Measurements from ENCODE around the gene MAP4K2. TPM values are rescaled to one million over a fixed set of nuclear protein-coding genes. Genes with fewer than 3 reads are reported as not detected.

The MAP4K2 gene
- total RNA-seq, 2 experiments from 2014 or later, result 83.3 to 85.8 TPM

GRCh38 chr11:64755681-64756361, 47.2 kb downstream of the MAP4K2 start:
- peaks cover 1% of the 10 kb centered on the region for H3K36me3 Mint-ChIP-seq
- POLR2A ChIA-PET, result no interaction called here
- no peaks in the 10 kb centered on the region for H3K27me3 Mint-ChIP-seq
- no peak overlapping the region for H3K27ac Mint-ChIP-seq
- no peaks in the 10 kb centered on the region for H3K9me3 Mint-ChIP-seq
- CTCF ChIA-PET, result interaction anchor here (1.3 kb wide), 1 partner anchor 13 kb away, joined by 5 read pairs; no protein-coding TSS in a partner anchor
- intact Hi-C loops (cut with micrococcal nuclease), result no loop called here
- no peak overlapping the region for H3K4me3 Mint-ChIP-seq
- H3K4me1 Mint-ChIP-seq (ENCODE audit: low read depth), result peaks cover 5% of the 10 kb centered on the region
- DNase-seq, result no peak

DNA sequence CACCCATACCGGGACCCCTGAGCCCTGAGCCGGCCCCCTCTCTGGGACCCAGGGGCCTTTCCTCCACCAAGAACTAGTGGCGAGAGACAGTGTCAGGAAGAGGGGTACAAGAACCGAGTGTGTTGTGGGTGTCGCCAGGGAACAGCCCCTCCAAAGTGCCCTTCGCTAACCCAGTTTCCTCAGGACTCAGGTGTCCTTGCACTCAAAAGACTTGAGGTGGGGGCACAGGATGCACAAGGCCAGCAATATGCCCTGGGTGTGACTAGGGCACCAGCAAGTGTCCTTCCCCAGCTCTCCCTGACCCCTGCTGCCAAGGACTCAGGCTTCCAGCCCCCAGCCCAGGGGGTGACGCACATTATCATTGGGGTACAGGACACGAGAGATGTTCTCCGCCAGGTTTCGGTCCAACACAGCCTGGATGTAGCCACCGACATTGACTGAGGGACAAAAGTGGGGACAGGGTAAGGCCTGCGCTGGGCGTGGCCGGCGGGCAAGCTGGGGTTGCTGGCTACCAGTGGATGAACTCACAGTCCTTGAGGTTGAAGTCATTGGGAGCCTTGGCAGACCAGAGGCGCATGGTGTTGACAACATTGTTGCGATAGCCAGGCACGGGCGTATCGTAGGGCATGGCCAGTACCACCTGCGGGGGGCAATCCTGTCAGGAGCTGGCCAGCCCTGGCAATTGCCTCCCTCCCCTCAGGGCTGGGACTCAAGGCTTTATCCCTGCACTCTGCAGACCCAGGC, 47.9 kb downstream of the MAP4K2 start:
- CTCF ChIA-PET, result interaction anchor here (1.0 to 1.3 kb wide), 2 partner anchors 11 to 12 kb away, joined by 3 to 5 read pairs; partner anchors contain the start of gene RASGRP2
- Mint-ChIP-seq H3K4me3 (no peak overlapping the region), H3K27me3 (no peaks in the 10 kb centered on the region), H3K36me3 (peaks cover 1% of the 10 kb centered on the region), H3K9me3 (no peaks in the 10 kb centered on the region), H3K4me1 (ENCODE audit: low read depth) (peaks cover 5% of the 10 kb centered on the region), H3K27ac (no peak overlapping the region)
- no peak for DNase-seq
- POLR2A ChIA-PET, result no interaction called here
- intact Hi-C loops (cut with micrococcal nuclease), result no loop called here

GRCh38 chr11:64754124-64754918, 48.7 kb downstream of the MAP4K2 start:
- Mint-ChIP-seq H3K27me3 (no peaks in the 10 kb centered on the region), H3K4me1 (ENCODE audit: low read depth) (peaks cover 5% of the 10 kb centered on the region), H3K36me3 (peaks cover 1% of the 10 kb centered on the region), H3K9me3 (no peaks in the 10 kb centered on the region), H3K4me3 (no peak overlapping the region), H3K27ac (no peak overlapping the region)
- no peak for DNase-seq
- POLR2A ChIA-PET, result no interaction called here
- CTCF ChIA-PET, result interaction anchor here (1.0 to 1.3 kb wide), 2 partner anchors 10 to 12 kb away, joined by 3 to 5 read pairs; partner anchors contain the start of gene RASGRP2
- intact Hi-C loops (cut with micrococcal nuclease), result no loop called here

GRCh38 chr11:64753380-64754123, 49.5 kb downstream of the MAP4K2 start:
- no peak for DNase-seq
- H3K4me3 Mint-ChIP-seq, result no peak overlapping the region
- peaks cover 5% of the 10 kb centered on the region for H3K4me1 Mint-ChIP-seq (ENCODE audit: low read depth)
- no peak overlapping the region for H3K27ac Mint-ChIP-seq
- ChIA-PET POLR2A (no interaction called here), CTCF (no interaction called here)
- H3K27me3 Mint-ChIP-seq, result no peaks in the 10 kb centered on the region
- intact Hi-C loops (cut with micrococcal nuclease), result no loop called here
- peaks cover 1% of the 10 kb centered on the region for H3K36me3 Mint-ChIP-seq
- H3K9me3 Mint-ChIP-seq, result no peaks in the 10 kb centered on the region

- POLR2A ChIA-PET, result interaction anchor here (0.8 kb wide), 1 partner anchor 11 kb away, joined by 3 read pairs; no protein-coding TSS in a partner anchor
- H3K36me3 Mint-ChIP-seq, result peaks cover 1% of the 10 kb centered on the region
- intact Hi-C loops (cut with micrococcal nuclease), result no loop called here
- no peaks in the 10 kb centered on the region for H3K9me3 Mint-ChIP-seq
- CTCF ChIA-PET, result no interaction called here
- H3K27me3 Mint-ChIP-seq, result no peaks in the 10 kb centered on the region
- no peak for DNase-seq
- no peak overlapping the region for H3K27ac Mint-ChIP-seq
- H3K4me3 Mint-ChIP-seq, result no peak overlapping the region
- peaks cover 5% of the 10 kb centered on the region for H3K4me1 Mint-ChIP-seq (ENCODE audit: low read depth)
These were observed 50.0 kb downstream of the MAP4K2 start for GRCh38 chr11:64753019-64753379.

GRCh38 chr11:64752175-64752970, 50.6 kb downstream of the MAP4K2 start:
- Mint-ChIP-seq H3K4me3 (no peak overlapping the region), H3K27me3 (no peaks in the 10 kb centered on the region), H3K27ac (no peak overlapping the region), H3K4me1 (ENCODE audit: low read depth) (peaks cover 5% of the 10 kb centered on the region), H3K36me3 (peaks cover 1% of the 10 kb centered on the region), H3K9me3 (no peaks in the 10 kb centered on the region)
- intact Hi-C loops (cut with micrococcal nuclease), result no loop called here
- POLR2A ChIA-PET, result interaction anchor here (0.8 kb wide), 1 partner anchor 12 kb away, joined by 3 read pairs; no protein-coding TSS in a partner anchor
- DNase-seq, result no peak
- CTCF ChIA-PET, result interaction anchor here (1.3 to 1.4 kb wide), 2 partner anchors 10 to 16 kb away, joined by 4 to 5 read pairs; no protein-coding TSS in a partner anchor

DNA sequence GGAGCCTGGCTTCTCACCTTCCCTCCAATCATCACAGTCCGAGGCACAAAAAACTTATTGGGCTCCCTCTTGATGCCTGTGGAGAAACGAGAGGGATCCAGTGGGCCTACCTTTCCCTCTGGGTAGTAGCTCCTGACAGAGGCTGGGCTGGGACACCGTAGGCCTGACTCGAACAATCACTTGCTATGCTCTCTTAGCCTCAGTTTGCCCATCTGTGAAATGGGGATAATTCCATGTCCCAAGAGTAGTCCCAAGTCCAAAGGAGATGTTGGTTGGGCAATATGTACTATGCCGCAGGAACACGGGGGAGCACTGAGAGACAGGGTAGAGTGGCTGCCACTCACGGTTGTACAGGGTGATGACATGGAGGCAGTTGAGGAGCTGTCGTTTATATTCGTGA, 51.4 kb downstream of the MAP4K2 start:
- no peaks in the 10 kb centered on the region for H3K27me3 Mint-ChIP-seq
- no peak overlapping the region for H3K4me3 Mint-ChIP-seq
- peaks cover 5% of the 10 kb centered on the region for H3K4me1 Mint-ChIP-seq (ENCODE audit: low read depth)
- H3K27ac Mint-ChIP-seq, result no peak overlapping the region
- intact Hi-C loops (cut with micrococcal nuclease), result no loop called here
- H3K36me3 Mint-ChIP-seq, result peaks cover 1% of the 10 kb centered on the region
- ChIA-PET CTCF (interaction anchor here (1.3 to 1.4 kb wide), 2 partner anchors 9 to 16 kb away, joined by 4 to 5 read pairs; no protein-coding TSS in a partner anchor), POLR2A (no interaction called here)
- no peak for DNase-seq
- H3K9me3 Mint-ChIP-seq, result no peaks in the 10 kb centered on the region

DNA sequence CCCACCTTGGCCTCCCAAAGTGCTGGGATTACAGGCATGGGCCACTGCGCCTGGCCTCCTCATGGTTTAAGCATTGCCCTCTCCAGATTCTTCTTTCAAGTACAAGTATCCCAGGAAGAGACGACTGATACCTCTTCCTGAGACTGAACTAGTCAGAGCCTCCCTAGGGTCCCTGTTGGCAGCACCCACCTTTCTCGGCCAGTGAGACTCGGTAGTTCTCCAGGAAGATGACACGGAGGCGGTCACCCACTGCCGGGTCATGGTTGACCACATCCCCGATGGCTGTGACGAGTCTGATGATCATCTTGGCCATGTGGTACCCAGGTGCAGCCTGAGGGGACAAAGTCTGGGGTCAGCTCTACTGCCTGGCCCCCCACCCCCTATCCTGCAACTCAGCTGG, 51.9 kb downstream of the MAP4K2 start:
- intact Hi-C loops (cut with micrococcal nuclease), result no loop called here
- no peak for DNase-seq
- Mint-ChIP-seq H3K27ac (no peak overlapping the region), H3K36me3 (peaks cover 1% of the 10 kb centered on the region), H3K27me3 (no peaks in the 10 kb centered on the region), H3K4me1 (ENCODE audit: low read depth) (peaks cover 5% of the 10 kb centered on the region), H3K4me3 (no peak overlapping the region), H3K9me3 (no peaks in the 10 kb centered on the region)
- ChIA-PET CTCF (interaction anchor here (1.3 to 1.4 kb wide), 2 partner anchors 9 to 17 kb away, joined by 4 to 5 read pairs; no protein-coding TSS in a partner anchor), POLR2A (no interaction called here)

DNA sequence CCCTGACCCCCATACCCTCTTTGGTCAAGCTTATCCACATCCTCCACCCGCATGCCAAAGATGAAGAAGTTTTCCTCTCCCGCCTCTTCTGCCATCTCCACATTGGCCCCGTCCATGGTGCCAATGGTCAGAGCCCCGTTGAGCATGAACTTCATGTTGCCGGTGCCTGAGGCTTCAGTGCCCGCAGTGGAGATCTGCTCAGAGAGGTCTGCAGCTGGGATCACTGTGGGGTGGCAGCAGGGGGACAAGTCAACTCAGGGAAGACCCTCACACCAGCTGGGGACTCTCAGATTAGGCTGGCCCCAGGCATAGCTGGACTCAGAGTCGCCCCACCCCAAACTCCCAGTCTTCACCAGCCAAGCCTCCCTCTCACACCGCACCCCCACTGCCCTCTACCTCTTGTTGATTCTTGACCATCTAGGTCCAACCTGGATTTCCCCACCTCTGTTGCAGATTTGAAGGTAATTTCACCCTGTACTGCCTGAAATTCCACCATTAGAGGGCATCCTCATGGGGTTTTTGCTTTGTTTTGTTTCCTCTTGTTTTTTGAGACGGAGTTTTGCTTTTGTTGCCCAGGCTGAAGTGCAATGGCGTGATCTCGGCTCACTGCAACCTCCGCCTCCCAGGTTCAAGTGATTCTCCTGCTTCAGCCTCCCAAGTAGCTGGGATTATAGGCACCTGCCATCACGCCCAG, 52.5 kb downstream of the MAP4K2 start:
- peaks cover 8% of the 10 kb centered on the region for H3K4me1 Mint-ChIP-seq (ENCODE audit: low read depth)
- no peak for DNase-seq
- H3K4me3 Mint-ChIP-seq, result no peak overlapping the region
- POLR2A ChIA-PET, result no interaction called here
- H3K27me3 Mint-ChIP-seq, result no peaks in the 10 kb centered on the region
- no peak overlapping the region for H3K27ac Mint-ChIP-seq
- CTCF ChIA-PET, result no interaction called here
- no peaks in the 10 kb centered on the region for H3K9me3 Mint-ChIP-seq
- intact Hi-C loops (cut with micrococcal nuclease), result no loop called here
- peaks cover 1% of the 10 kb centered on the region for H3K36me3 Mint-ChIP-seq

- peaks cover 8% of the 10 kb centered on the region for H3K27me3 Mint-ChIP-seq
- no peaks in the 10 kb centered on the region for H3K9me3 Mint-ChIP-seq
- H3K27ac Mint-ChIP-seq, result no peak overlapping the region
- no peak for DNase-seq
- H3K4me1 Mint-ChIP-seq (ENCODE audit: low read depth), result peaks cover 20% of the 10 kb centered on the region
- ChIA-PET CTCF (interaction anchor here (1.2 to 1.5 kb wide), 3 partner anchors 12 to 60 kb away, joined by 3 to 5 read pairs (median 4); partner anchors contain the start of gene PYGM), POLR2A (no interaction called here)
- H3K4me3 Mint-ChIP-seq, result no peak overlapping the region
- peaks cover 3% of the 10 kb centered on the region for H3K36me3 Mint-ChIP-seq
- intact Hi-C loops (cut with micrococcal nuclease), result loop anchor here (10.0 kb wide), 1 partner anchor 367 kb away; the partner anchor contains the start of genes TM7SF2 and ZNHIT2
These were observed 54.9 kb downstream of the MAP4K2 start for GRCh38 chr11:64747961-64748665.

Data from activated CD4-positive, alpha-beta memory T cell treated with anti-CD3 and anti-CD28 coated beads for 36 hours (primary cell).